H1 (cell line): ENCODE measurements around the gene SPATA32. TPM values are rescaled to one million over a fixed set of nuclear protein-coding genes. Genes with fewer than 3 reads are reported as not detected.

Experiments used
- EP300 ChIP-seq, 2 experiments: IDR thresholded peaks; 1 replicate in 1 of 2; 2 replicates in 1 of 2; pipeline ENCODE4 v1.6.1; 2011 to 2012; ENCODE audit warnings: low read depth in 2 of 2, low read length in 2 of 2, mild to moderate bottlenecking in 2 of 2, borderline replicate concordance in 1 of 2, inconsistent platforms in 1 of 2, moderate library complexity in 1 of 2
- MAFK ChIP-seq: IDR thresholded peaks from 2 replicates; pipeline ENCODE4 v1.6.1; 2012; ENCODE audit warnings: low read depth, mild to moderate bottlenecking, improper control_type of control experiment, low read length
- SP2 ChIP-seq: IDR thresholded peaks from 2 replicates; pipeline ENCODE4 v1.6.1; 2012; ENCODE audit warnings: mild to moderate bottlenecking, low read length, inconsistent platforms
- polyA plus RNA-seq, 7 experiments: library from polyadenylated mRNA; depleted of rRNA in 3 of 7; stranded (reverse) in 5 of 7; unstranded in 2 of 7; fragments of >200 nt in 5 of 7; fragments of 200-250 nt in 2 of 7; gene quantifications; 1 replicate in 5 of 7; 2 replicates in 1 of 7; 4 replicates in 1 of 7; pipeline versions ENCODE4 v1.2.1 to v1.2.3, GENCODE V29; 2011 to 2013; ENCODE audit warnings: missing spikeins in 2 of 7, mixed read lengths in 2 of 7
- total RNA-seq: library from RNA; stranded (reverse); fragmentation: NEBNext Ultra II Directional; extraction: Animal tissue kit (Norgen Biotek cat#: 25700); gene quantifications from 2 replicates; pipeline ENCODE4 v1.2.1, GENCODE V29; 2021

SPATA32 gene
- total and polyA plus RNA-seq, 2 of the 8 experiments (the other 6 are each of a cell fraction or from before 2014, with no cell fraction given), result 0.24 TPM; not detected in 1

- no peak for TF ChIP-seq MAFK
- TF ChIP-seq SP2, result no peak
- TF ChIP-seq EP300 (IDR thresholded peaks at IDR 0.05; ENCODE audit: borderline replicate concordance in 1 of 2, low read depth in 2 of 2, low read length in 2 of 2), result no peak
Measured at GRCh38 chr17:45306094-45306493, 44.2 kb upstream of the SPATA32 start (continued).
